ENCODE data around the gene TSPAN4.

TSPAN4 gene

GRCh38 chr11:832529-833113 lies 10.0 kb upstream of the TSPAN4 start, which contains the start of gene CD151:
TSS of gene CD151 (plus strand) at chr11:832952. CDS start at chr11:836070, 3,118 bp downstream.
- no peak for TF ChIP-seq ZNF274 (IDR thresholded peaks at IDR 0.05; ENCODE audit: low read depth, low read length)
- peak within 1 kb of the TSS; percentile 50; the same call in 1 of the 2 replicates for H3K4me3 ChIP-seq (ENCODE audit: low read length)

GRCh38 chr11:833114-833791 lies 9.4 kb upstream of the TSPAN4 start:
- H3K4me3 ChIP-seq (ENCODE audit: low read length) = peak overlapping the region; percentile 50; the same call in 1 of the 2 replicates
- no peak for TF ChIP-seq ZNF274 (IDR thresholded peaks at IDR 0.05; ENCODE audit: low read depth, low read length)

- no peak overlapping the region for H3K4me3 ChIP-seq (ENCODE audit: low read length)
Observed at GRCh38 chr11:833849-834311, 8.8 kb upstream of the TSPAN4 start.

GRCh38 chr11:834371-835316 lies 8.0 kb upstream of the TSPAN4 start:
- no peak overlapping the region for H3K4me3 ChIP-seq (ENCODE audit: low read length)
- no peak for TF ChIP-seq ZNF274 (IDR thresholded peaks at IDR 0.05; ENCODE audit: low read depth, low read length)

More at GRCh38 chr11:833849-834311, 8.8 kb upstream of the TSPAN4 start:
- TF ChIP-seq ZNF274 (IDR thresholded peaks at IDR 0.05; ENCODE audit: low read depth, low read length) = no peak

GRCh38 chr11:836274-836673 lies 6.4 kb upstream of the TSPAN4 start:
- TF ChIP-seq ZNF274 (IDR thresholded peaks at IDR 0.05; ENCODE audit: low read depth, low read length) = no peak
- H3K4me3 ChIP-seq (ENCODE audit: low read length) = no peak overlapping the region

- no peak overlapping the region for H3K4me3 ChIP-seq (ENCODE audit: low read length)
- no peak for TF ChIP-seq ZNF274 (IDR thresholded peaks at IDR 0.05; ENCODE audit: low read depth, low read length)
Observed at GRCh38 chr11:836700-837099, 6.0 kb upstream of the TSPAN4 start.

GRCh38 chr11:837189-837989 lies 5.3 kb upstream of the TSPAN4 start:
- no peak for TF ChIP-seq ZNF274 (IDR thresholded peaks at IDR 0.05; ENCODE audit: low read depth, low read length)
- H3K4me3 ChIP-seq (ENCODE audit: low read length) = no peak overlapping the region

- no peak overlapping the region for H3K4me3 ChIP-seq (ENCODE audit: low read length)
- no peak for TF ChIP-seq ZNF274 (IDR thresholded peaks at IDR 0.05; ENCODE audit: low read depth, low read length)
Observed at GRCh38 chr11:837990-838307, 4.7 kb upstream of the TSPAN4 start.

- H3K4me3 ChIP-seq (ENCODE audit: low read length) = no peak overlapping the region
- no peak for TF ChIP-seq ZNF274 (IDR thresholded peaks at IDR 0.05; ENCODE audit: low read depth, low read length)
Observed at GRCh38 chr11:838441-839279, 4.0 kb upstream of the TSPAN4 start.

- no peak for TF ChIP-seq ZNF274 (IDR thresholded peaks at IDR 0.05; ENCODE audit: low read depth, low read length)
- no peak overlapping the region for H3K4me3 ChIP-seq (ENCODE audit: low read length)
Observed at GRCh38 chr11:839280-839623, 3.4 kb upstream of the TSPAN4 start.

GRCh38 chr11:839875-840617 lies 2.6 kb upstream of the TSPAN4 start:
- TF ChIP-seq ZNF274 (IDR thresholded peaks at IDR 0.05; ENCODE audit: low read depth, low read length) = no peak
- H3K4me3 ChIP-seq (ENCODE audit: low read length) = no peak overlapping the region

GRCh38 chr11:841981-842369 lies 677 bp upstream of the TSPAN4 start:
- no peak for TF ChIP-seq ZNF274 (IDR thresholded peaks at IDR 0.05; ENCODE audit: low read depth, low read length)
- peak overlapping the region; percentile 93 for H3K4me3 ChIP-seq (ENCODE audit: low read length)
